HEK293 (cell line): ENCODE data around the gene NUMA1.

Experiments used
- CTCF ChIA-PET: fragments of 350-600 bp; formaldehyde crosslinking; extraction: SDS; loops from one replicate; lab custom pipeline; 2021; ENCODE audit warnings: antibody characterized with exemption; lab: Yijun Ruan, JAX
- POLR2A ChIA-PET: fragments of 300-600 bp; formaldehyde crosslinking; extraction: SDS; loops from one replicate; lab custom pipeline; 2020; ENCODE audit warnings: antibody characterized with exemption, inconsistent platforms; lab: Yijun Ruan, JAX
- H3K27ac ChIP-seq: fragments of 200-500 bp; sonication (Bioruptor generic); 2 replicates; pipeline ENCODE4 v1.5.1; 2014; ENCODE audit warnings: low read depth, low read length, control low read depth, inconsistent platforms; ENCODE audit errors: extremely low read depth
- H3K36me3 ChIP-seq, 2 experiments: fragments of 200-500 bp in 1 of 2; sonication (Bioruptor generic) in 1 of 2; 1 replicate in 1 of 2; 2 replicates in 1 of 2; pipeline ENCODE4 v1.5.1; 2014 to 2017; ENCODE audit warnings: inconsistent platforms in 2 of 2, low read length in 2 of 2; ENCODE audit not compliant: control insufficient read depth in 2 of 2, insufficient read depth in 1 of 2
- H3K4me1 ChIP-seq: fragments of 200-500 bp; sonication (Bioruptor generic); 2 replicates; pipeline ENCODE4 v1.5.1; 2014; ENCODE audit warnings: mild to moderate bottlenecking, low read length, inconsistent platforms; ENCODE audit not compliant: control insufficient read depth, insufficient read depth
- H3K4me3 ChIP-seq: 2 replicates; pipeline ENCODE4 v1.5.1; 2011; ENCODE audit warnings: low read depth, mild to moderate bottlenecking, control low read depth, low read length, moderate library complexity
- H3K9me3 ChIP-seq: fragments of 200-500 bp; sonication (Bioruptor generic); 2 replicates; pipeline ENCODE4 v1.5.1; 2014; ENCODE audit warnings: low read depth, low read length, inconsistent platforms; ENCODE audit not compliant: control insufficient read depth, insufficient read depth
- KLF9 ChIP-seq: fragments of 450-650 bp; formaldehyde crosslinking; IDR thresholded peaks from 2 replicates; pipeline ENCODE4 v1.5.1; 2016; ENCODE audit warnings: missing biosample characterization, missing genetic modification characterization, low read depth
- SCRT2 ChIP-seq: fragments of 450-650 bp; formaldehyde crosslinking; IDR thresholded peaks from 2 replicates; pipeline ENCODE4 v1.5.1; 2016; ENCODE audit warnings: missing biosample characterization, missing genetic modification characterization
- SP3 ChIP-seq: fragments of 450-650 bp; formaldehyde crosslinking; IDR thresholded peaks from 2 replicates; pipeline ENCODE4 v1.5.1; 2016; ENCODE audit warnings: missing biosample characterization, missing genetic modification characterization
- ZBTB48 ChIP-seq: fragments of 450-650 bp; formaldehyde crosslinking; IDR thresholded peaks from 2 replicates; pipeline ENCODE4 v1.5.1; 2016; ENCODE audit warnings: missing biosample characterization, missing genetic modification characterization
- ZFP41 ChIP-seq: fragments of 450-650 bp; formaldehyde crosslinking; IDR thresholded peaks from 2 replicates; pipeline ENCODE4 v1.5.1; 2016; ENCODE audit warnings: missing biosample characterization, missing genetic modification characterization, borderline replicate concordance
- ZNF223 ChIP-seq: fragments of 450-650 bp; formaldehyde crosslinking; IDR thresholded peaks from 2 replicates; pipeline ENCODE4 v1.5.1; 2016; ENCODE audit warnings: missing biosample characterization, missing genetic modification characterization
- ZNF239 ChIP-seq: fragments of 450-650 bp; formaldehyde crosslinking; IDR thresholded peaks from 2 replicates; pipeline ENCODE4 v1.5.1; 2016; ENCODE audit warnings: missing biosample characterization, missing genetic modification characterization
- ZNF292 ChIP-seq: fragments of 450-650 bp; formaldehyde crosslinking; IDR thresholded peaks from 2 replicates; pipeline ENCODE4 v1.5.1; 2016; ENCODE audit warnings: low read depth, missing biosample characterization, missing genetic modification characterization, borderline replicate concordance
- ZNF391 ChIP-seq: fragments of 450-650 bp; formaldehyde crosslinking; IDR thresholded peaks from 2 replicates; pipeline ENCODE4 v1.5.1; 2016; ENCODE audit warnings: low read depth, missing biosample characterization, missing genetic modification characterization, borderline replicate concordance
- ZNF560 ChIP-seq: fragments of 450-650 bp; formaldehyde crosslinking; IDR thresholded peaks from 2 replicates; pipeline ENCODE4 v1.5.1; 2017; ENCODE audit warnings: missing biosample characterization, missing genetic modification characterization, borderline replicate concordance
- ZNF600 ChIP-seq: fragments of 450-650 bp; formaldehyde crosslinking; IDR thresholded peaks from 2 replicates; pipeline ENCODE4 v1.5.1; 2016; ENCODE audit warnings: missing biosample characterization, missing genetic modification characterization
- ZNF830 ChIP-seq: fragments of 450-650 bp; IDR thresholded peaks from 2 replicates; pipeline ENCODE4 v1.5.0; 2018; ENCODE audit warnings: missing biosample characterization, missing genetic modification characterization, low read depth, mild to moderate bottlenecking, moderate library complexity
- ZSCAN16 ChIP-seq: fragments of 450-650 bp; formaldehyde crosslinking; IDR thresholded peaks from 2 replicates; pipeline ENCODE4 v1.5.1; 2016; ENCODE audit warnings: missing biosample characterization, missing genetic modification characterization
- TF ChIP-seq, protein P1 (sequence below): fragments of 450-650 bp; formaldehyde crosslinking; IDR thresholded peaks from 2 replicates; pipeline ENCODE4 v1.5.1; 2016; ENCODE audit warnings: missing biosample characterization, missing genetic modification characterization
- TF ChIP-seq, protein P2 (sequence below): fragments of 450-650 bp; formaldehyde crosslinking; IDR thresholded peaks from 2 replicates; pipeline ENCODE4 v1.5.1; 2016; ENCODE audit warnings: missing biosample characterization, missing genetic modification characterization, low read depth
- TF ChIP-seq, protein P3 (sequence below): fragments of 450-650 bp; formaldehyde crosslinking; IDR thresholded peaks from 2 replicates; pipeline ENCODE4 v1.5.1; 2016; ENCODE audit warnings: missing biosample characterization, missing genetic modification characterization
- TF ChIP-seq, protein P4 (sequence below): fragments of 450-650 bp; formaldehyde crosslinking; IDR thresholded peaks from 2 replicates; pipeline ENCODE4 v1.5.0; 2017; ENCODE audit warnings: missing biosample characterization, missing genetic modification characterization, borderline replicate concordance
- TF ChIP-seq, protein P5 (sequence below): fragments of 450-650 bp; formaldehyde crosslinking; IDR thresholded peaks from 2 replicates; pipeline ENCODE4 v1.5.1; 2016; ENCODE audit warnings: missing biosample characterization, missing genetic modification characterization

Gene NUMA1

DNA sequence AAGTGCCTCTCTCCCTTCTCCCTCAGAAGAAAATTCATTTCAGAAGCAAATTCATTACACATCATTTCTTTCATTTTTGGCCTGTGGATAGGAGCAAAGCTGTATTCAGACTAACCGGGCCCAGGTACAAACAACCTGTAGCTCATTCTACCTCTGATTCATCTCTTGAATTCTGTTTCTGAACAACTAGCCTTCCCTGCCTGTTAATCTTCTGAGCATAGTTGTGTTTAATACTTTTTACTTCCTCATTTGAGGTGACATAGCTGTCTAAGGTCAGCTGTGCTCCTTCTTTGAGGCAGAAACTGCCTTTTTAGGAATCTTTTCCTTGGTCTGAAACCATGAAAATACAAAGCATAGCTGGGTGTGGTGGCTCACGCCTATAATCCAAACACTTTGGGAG, 94.2 kb downstream of the NUMA1 start:
- CTCF ChIA-PET: interaction anchor here (0.7 to 3.3 kb wide), 2 partner anchors 8 to 1097 kb away, joined by 3 to 28 read pairs; no protein-coding TSS in a partner anchor
- Histone ChIP-seq H3K4me1 (no peaks in the 10 kb centered on the region), H3K4me3 (no peak overlapping the region), H3K27ac (no peak overlapping the region), H3K9me3 (no peaks in the 10 kb centered on the region), H3K36me3 (peaks cover 0 to 55% of the 10 kb centered on the region in 2 experiments; a peak in 1 of 3 replicates)
- peak; percentile 44; the same call in 1 of the 2 replicates for TF ChIP-seq SCRT2 (tag by site-specific recombination)
- TF ChIP-seq, protein P1, sequence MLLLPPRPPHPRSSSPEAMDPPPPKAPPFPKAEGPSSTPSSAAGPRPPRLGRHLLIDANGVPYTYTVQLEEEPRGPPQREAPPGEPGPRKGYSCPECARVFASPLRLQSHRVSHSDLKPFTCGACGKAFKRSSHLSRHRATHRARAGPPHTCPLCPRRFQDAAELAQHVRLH: no peak
- POLR2A ChIA-PET: no interaction called here

DNA sequence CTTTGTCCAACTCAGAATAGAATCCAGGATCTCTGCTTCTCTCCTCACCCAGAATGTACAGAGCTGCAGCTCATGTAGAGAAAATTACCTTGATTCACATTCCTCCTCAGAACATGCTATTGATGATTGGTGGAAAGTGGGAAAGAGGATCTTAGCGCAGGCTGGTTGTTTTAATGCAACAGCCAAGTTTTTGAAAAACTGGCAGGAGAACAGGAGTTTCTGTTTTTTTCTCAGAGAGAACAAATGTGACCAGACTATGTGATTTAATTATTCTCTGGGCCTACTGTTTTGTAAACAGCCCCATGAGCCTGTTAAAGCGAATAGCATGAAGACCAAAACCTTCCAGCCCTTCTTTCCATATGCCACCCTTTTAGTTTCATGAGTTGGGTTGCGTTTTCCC, 100.7 kb downstream of the NUMA1 start:
- CTCF ChIA-PET: interaction anchor here (0.6 to 3.9 kb wide), 9 partner anchors 11 to 455 kb away, joined by 3 to 31 read pairs (median 8); partner anchors contain the start of gene CLPB
- Histone ChIP-seq H3K4me3 (no peak overlapping the region), H3K36me3 (peaks cover 0 to 49% of the 10 kb centered on the region in 2 experiments; a peak in 1 of 3 replicates), H3K9me3 (no peaks in the 10 kb centered on the region), H3K4me1 (no peaks in the 10 kb centered on the region), H3K27ac (no peak overlapping the region)
- POLR2A ChIA-PET: no interaction called here
- TF ChIP-seq ZFP41 (tag by site-specific recombination): no peak
- no peak for TF ChIP-seq ZBTB48 (tag by site-specific recombination)
- no peak for TF ChIP-seq ZNF292 (tag by site-specific recombination)
- TF ChIP-seq, protein P2, sequence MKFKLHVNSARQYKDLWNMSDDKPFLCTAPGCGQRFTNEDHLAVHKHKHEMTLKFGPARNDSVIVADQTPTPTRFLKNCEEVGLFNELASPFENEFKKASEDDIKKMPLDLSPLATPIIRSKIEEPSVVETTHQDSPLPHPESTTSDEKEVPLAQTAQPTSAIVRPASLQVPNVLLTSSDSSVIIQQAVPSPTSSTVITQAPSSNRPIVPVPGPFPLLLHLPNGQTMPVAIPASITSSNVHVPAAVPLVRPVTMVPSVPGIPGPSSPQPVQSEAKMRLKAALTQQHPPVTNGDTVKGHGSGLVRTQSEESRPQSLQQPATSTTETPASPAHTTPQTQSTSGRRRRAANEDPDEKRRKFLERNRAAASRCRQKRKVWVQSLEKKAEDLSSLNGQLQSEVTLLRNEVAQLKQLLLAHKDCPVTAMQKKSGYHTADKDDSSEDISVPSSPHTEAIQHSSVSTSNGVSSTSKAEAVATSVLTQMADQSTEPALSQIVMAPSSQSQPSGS: no peak
- TF ChIP-seq ZNF600: no peak
- TF ChIP-seq, protein P3, sequence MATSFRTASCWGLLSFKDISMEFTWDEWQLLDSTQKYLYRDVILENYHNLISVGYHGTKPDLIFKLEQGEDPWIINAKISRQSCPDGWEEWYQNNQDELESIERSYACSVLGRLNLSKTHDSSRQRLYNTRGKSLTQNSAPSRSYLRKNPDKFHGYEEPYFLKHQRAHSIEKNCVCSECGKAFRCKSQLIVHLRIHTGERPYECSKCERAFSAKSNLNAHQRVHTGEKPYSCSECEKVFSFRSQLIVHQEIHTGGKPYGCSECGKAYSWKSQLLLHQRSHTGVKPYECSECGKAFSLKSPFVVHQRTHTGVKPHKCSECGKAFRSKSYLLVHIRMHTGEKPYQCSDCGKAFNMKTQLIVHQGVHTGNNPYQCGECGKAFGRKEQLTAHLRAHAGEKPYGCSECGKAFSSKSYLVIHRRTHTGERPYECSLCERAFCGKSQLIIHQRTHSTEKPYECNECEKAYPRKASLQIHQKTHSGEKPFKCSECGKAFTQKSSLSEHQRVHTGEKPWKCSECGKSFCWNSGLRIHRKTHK: no peak
- TF ChIP-seq ZNF391 (tag by site-specific recombination): no peak
- TF ChIP-seq, protein P4, sequence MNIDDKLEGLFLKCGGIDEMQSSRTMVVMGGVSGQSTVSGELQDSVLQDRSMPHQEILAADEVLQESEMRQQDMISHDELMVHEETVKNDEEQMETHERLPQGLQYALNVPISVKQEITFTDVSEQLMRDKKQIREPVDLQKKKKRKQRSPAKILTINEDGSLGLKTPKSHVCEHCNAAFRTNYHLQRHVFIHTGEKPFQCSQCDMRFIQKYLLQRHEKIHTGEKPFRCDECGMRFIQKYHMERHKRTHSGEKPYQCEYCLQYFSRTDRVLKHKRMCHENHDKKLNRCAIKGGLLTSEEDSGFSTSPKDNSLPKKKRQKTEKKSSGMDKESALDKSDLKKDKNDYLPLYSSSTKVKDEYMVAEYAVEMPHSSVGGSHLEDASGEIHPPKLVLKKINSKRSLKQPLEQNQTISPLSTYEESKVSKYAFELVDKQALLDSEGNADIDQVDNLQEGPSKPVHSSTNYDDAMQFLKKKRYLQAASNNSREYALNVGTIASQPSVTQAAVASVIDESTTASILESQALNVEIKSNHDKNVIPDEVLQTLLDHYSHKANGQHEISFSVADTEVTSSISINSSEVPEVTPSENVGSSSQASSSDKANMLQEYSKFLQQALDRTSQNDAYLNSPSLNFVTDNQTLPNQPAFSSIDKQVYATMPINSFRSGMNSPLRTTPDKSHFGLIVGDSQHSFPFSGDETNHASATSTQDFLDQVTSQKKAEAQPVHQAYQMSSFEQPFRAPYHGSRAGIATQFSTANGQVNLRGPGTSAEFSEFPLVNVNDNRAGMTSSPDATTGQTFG (tag by site-specific recombination): no peak
- no peak for TF ChIP-seq ZSCAN16 (tag by site-specific recombination)
- no peak for TF ChIP-seq ZNF830
- TF ChIP-seq, protein P5, sequence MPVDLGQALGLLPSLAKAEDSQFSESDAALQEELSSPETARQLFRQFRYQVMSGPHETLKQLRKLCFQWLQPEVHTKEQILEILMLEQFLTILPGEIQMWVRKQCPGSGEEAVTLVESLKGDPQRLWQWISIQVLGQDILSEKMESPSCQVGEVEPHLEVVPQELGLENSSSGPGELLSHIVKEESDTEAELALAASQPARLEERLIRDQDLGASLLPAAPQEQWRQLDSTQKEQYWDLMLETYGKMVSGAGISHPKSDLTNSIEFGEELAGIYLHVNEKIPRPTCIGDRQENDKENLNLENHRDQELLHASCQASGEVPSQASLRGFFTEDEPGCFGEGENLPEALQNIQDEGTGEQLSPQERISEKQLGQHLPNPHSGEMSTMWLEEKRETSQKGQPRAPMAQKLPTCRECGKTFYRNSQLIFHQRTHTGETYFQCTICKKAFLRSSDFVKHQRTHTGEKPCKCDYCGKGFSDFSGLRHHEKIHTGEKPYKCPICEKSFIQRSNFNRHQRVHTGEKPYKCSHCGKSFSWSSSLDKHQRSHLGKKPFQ (tag by site-specific recombination): no peak
- TF ChIP-seq ZNF560 (tag by site-specific recombination): no peak
- no peak for TF ChIP-seq KLF9 (tag by site-specific recombination)
- TF ChIP-seq ZNF239 (tag by site-specific recombination): no peak
- TF ChIP-seq SP3 (tag by site-specific recombination): no peak
- no peak for TF ChIP-seq ZNF223 (tag by site-specific recombination)
